Measurements from ENCODE around the gene RBM20.
"Not testable (repeated sequence)": the region's sequence is repeated elsewhere in the genome, so short reads cannot be mapped to it uniquely, and the experiment has no call there.

The RBM20 gene

GRCh38 chr10:110865186-110865808 lies 221.2 kb downstream of the RBM20 start:
- no peaks in the 10 kb centered on the region for H3K27me3 ChIP-seq (ENCODE audit: insufficient read depth, low read depth, severe bottlenecking)
- peak; percentile 81 for DNase-seq
- no peak overlapping the region for H3K4me3 ChIP-seq (ENCODE audit: low read depth, low read length)
- H3K36me3 ChIP-seq = no peaks in the 10 kb centered on the region
- no peaks in the 10 kb centered on the region for H3K9me3 ChIP-seq (ENCODE audit: severe bottlenecking)
- H3K27ac ChIP-seq = peak overlapping the region; percentile 42
- TF ChIP-seq CTCF (IDR thresholded peaks at IDR 0.05; ENCODE audit: low read depth, low read length) = no peak

- no peaks in the 10 kb centered on the region for H3K36me3 ChIP-seq
- H3K4me3 ChIP-seq (ENCODE audit: low read depth, low read length) = no peak overlapping the region
- no peaks in the 10 kb centered on the region for H3K27me3 ChIP-seq (ENCODE audit: insufficient read depth, low read depth, severe bottlenecking)
- no peaks in the 10 kb centered on the region for H3K9me3 ChIP-seq (ENCODE audit: severe bottlenecking)
- peak overlapping the region; percentile 22; the same call in 1 of the 2 replicates for H3K27ac ChIP-seq
- no peak for DNase-seq
- no peak for TF ChIP-seq CTCF (IDR thresholded peaks at IDR 0.05; ENCODE audit: low read depth, low read length)
These were observed 221.8 kb downstream of the RBM20 start for GRCh38 chr10:110865809-110866482.

DNA sequence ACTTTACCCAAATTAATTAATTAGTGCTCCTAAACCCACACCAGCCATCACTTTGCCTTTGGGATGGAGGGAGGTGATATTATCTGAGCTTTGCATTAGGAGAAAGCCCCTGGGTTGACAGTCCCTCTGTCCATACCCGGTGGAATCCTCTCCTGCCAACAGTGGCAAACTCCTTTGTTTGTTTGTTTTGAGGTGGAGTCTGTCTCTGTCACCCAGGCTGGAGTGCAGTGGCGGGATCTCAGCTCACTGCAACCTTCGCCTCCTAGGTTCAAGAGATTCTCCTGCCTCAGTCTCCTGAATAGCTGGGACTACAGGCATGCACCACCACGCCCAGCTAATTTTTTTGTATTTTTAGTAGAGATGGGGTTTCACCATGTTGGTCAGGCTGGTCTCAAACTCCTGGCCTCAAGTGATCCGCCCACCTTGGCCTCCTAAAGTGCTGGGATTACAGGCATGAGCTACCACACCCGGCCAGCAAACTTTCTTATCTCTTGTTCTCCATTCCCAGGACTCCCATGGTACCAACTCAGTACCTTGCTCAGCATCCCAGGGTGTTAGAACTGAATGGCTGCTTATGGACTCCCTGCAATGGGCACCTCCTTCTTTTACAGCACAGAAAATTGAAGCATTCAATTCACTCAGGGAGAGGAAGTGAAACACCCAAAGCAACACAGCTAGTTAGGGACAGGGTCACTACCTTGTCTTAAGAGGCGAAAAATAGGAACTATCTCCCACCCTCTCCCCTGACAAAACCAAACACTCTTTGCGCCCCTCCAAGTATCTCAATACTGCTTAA lies 223.1 kb downstream of the RBM20 start:
- H3K9me3 ChIP-seq (ENCODE audit: severe bottlenecking); H3K27ac ChIP-seq; DNase-seq; H3K27me3 ChIP-seq (ENCODE audit: insufficient read depth, low read depth, severe bottlenecking); H3K4me3 ChIP-seq (ENCODE audit: low read depth, low read length); H3K36me3 ChIP-seq: not testable (repeated sequence)

GRCh38 chr10:110867807-110868465 lies 223.8 kb downstream of the RBM20 start:
- Histone ChIP-seq H3K27ac (no peak overlapping the region), H3K36me3 (no peaks in the 10 kb centered on the region), H3K4me3 (ENCODE audit: low read depth, low read length) (no peak overlapping the region), H3K27me3 (ENCODE audit: insufficient read depth, low read depth, severe bottlenecking) (no peaks in the 10 kb centered on the region), H3K9me3 (ENCODE audit: severe bottlenecking) (no peaks in the 10 kb centered on the region)
- TF ChIP-seq CTCF (IDR thresholded peaks at IDR 0.05; ENCODE audit: low read depth, low read length) = no peak
- no peak for DNase-seq

DNA sequence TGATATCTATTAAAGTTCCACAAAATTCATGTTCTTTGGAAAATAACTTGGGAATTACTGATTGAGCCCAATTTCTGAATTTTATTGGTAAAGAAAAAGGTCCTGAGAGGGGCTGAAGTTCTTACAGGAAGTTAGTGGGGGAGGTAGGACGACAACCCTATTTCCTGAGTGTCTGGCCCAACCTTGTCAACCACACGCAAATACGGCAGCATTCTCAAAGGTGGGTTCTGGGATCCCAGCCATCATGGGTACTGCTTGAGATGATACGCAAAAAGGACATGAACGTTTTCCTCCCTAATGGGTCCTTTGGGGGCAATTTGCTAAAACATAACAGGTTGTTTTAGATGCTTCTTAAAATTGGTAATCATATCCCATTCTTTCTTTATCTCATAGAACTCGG lies 224.8 kb downstream of the RBM20 start:
- H3K4me3 ChIP-seq (ENCODE audit: low read depth, low read length) = no peak overlapping the region
- no peak overlapping the region for H3K27ac ChIP-seq
- no peak for DNase-seq
- no peak for TF ChIP-seq CTCF (IDR thresholded peaks at IDR 0.05; ENCODE audit: low read depth, low read length)
- no peaks in the 10 kb centered on the region for H3K36me3 ChIP-seq
- H3K27me3 ChIP-seq (ENCODE audit: insufficient read depth, low read depth, severe bottlenecking) = no peaks in the 10 kb centered on the region
- H3K9me3 ChIP-seq (ENCODE audit: severe bottlenecking) = no peaks in the 10 kb centered on the region

All from WERI-Rb-1 (cell line).